GDM1 (cell line): ENCODE measurements around the gene STAT5B.
"Not testable (repeated sequence)": the region's sequence is repeated elsewhere in the genome, so short reads cannot be mapped to it uniquely, and the experiment has no call there.

Experiments used
- DNase-seq: peaks from one replicate; lab custom pipeline; 2025; lab: John Stamatoyannopoulos, UW

STAT5B gene

GRCh38 chr17:42266918-42267766 lies 9.0 kb downstream of the STAT5B start:
- no peak for DNase-seq

- DNase-seq = no peak
These were observed 9.7 kb downstream of the STAT5B start for GRCh38 chr17:42266462-42266861.

- not testable (repeated sequence) for DNase-seq
These were observed 11.8 kb downstream of the STAT5B start for GRCh38 chr17:42264366-42264765.

- DNase-seq = no peak
These were observed 15.9 kb downstream of the STAT5B start for GRCh38 chr17:42260318-42260717.

- no peak for DNase-seq
These were observed 20.7 kb downstream of the STAT5B start for GRCh38 chr17:42255445-42255844.

GRCh38 chr17:42253578-42253977 lies 22.6 kb downstream of the STAT5B start:
- DNase-seq = no peak

- no peak for DNase-seq
These were observed 23.3 kb downstream of the STAT5B start for GRCh38 chr17:42252597-42253550.

GRCh38 chr17:42251115-42251514 lies 25.1 kb downstream of the STAT5B start:
- no peak for DNase-seq

GRCh38 chr17:42249681-42250446 lies 26.3 kb downstream of the STAT5B start:
- DNase-seq = no peak

GRCh38 chr17:42248351-42249179 lies 27.6 kb downstream of the STAT5B start:
- peak; percentile 77 for DNase-seq

GRCh38 chr17:42247734-42248133 lies 28.5 kb downstream of the STAT5B start:
- DNase-seq = no peak

GRCh38 chr17:42246515-42246914 lies 29.7 kb downstream of the STAT5B start:
- no peak for DNase-seq

GRCh38 chr17:42245183-42245582 lies 31.0 kb downstream of the STAT5B start:
- not testable (repeated sequence) for DNase-seq

GRCh38 chr17:42244116-42244515 lies 32.1 kb downstream of the STAT5B start:
- not testable (repeated sequence) for DNase-seq

- DNase-seq = no peak
These were observed 32.7 kb downstream of the STAT5B start for GRCh38 chr17:42243493-42243982.

GRCh38 chr17:42241871-42242270 lies 34.3 kb downstream of the STAT5B start:
- no peak for DNase-seq

- not testable (repeated sequence) for DNase-seq
These were observed 35.3 kb downstream of the STAT5B start for GRCh38 chr17:42240863-42241262.

- no peak for DNase-seq
These were observed 36.0 kb downstream of the STAT5B start for GRCh38 chr17:42240201-42240600.

GRCh38 chr17:42239576-42239975 lies 36.6 kb downstream of the STAT5B start:
- DNase-seq = not testable (repeated sequence)

GRCh38 chr17:42236760-42237159 lies 39.4 kb downstream of the STAT5B start:
- DNase-seq = no peak

- DNase-seq = no peak
These were observed 42.2 kb downstream of the STAT5B start for GRCh38 chr17:42233994-42234393.
